H9 (cell line): ENCODE results near the gene PNKP. TPM values are rescaled to one million over a fixed set of nuclear protein-coding genes. Genes with fewer than 3 reads are reported as not detected.

Source experiments
- DNase-seq: peaks from one replicate; pipeline ENCODE4 v3.0.0-alpha.2; 2017
- H2AFZ ChIP-seq: one replicate; pipeline ENCODE4 v1.6.1; 2013; ENCODE audit warnings: mild to moderate bottlenecking, low read length, control low read depth, moderate library complexity
- H2AK5ac ChIP-seq: 2 replicates; pipeline ENCODE4 v1.6.1; 2013; ENCODE audit warnings: low read length, control low read depth, mixed read lengths; ENCODE audit not compliant: insufficient read length
- H2BK120ac ChIP-seq: one replicate; pipeline ENCODE4 v1.6.1; 2013; ENCODE audit warnings: low read depth, mild to moderate bottlenecking, low read length, control low read depth, inconsistent platforms; ENCODE audit not compliant: poor library complexity, severe bottlenecking
- H2BK12ac ChIP-seq: 2 replicates; pipeline ENCODE4 v1.6.1; 2013; ENCODE audit warnings: low read length, control low read depth, mixed read lengths, low read depth; ENCODE audit not compliant: insufficient read length
- H2BK15ac ChIP-seq: 2 replicates; pipeline ENCODE4 v1.6.1; 2013; ENCODE audit warnings: low read depth, low read length, control low read depth
- H2BK20ac ChIP-seq: one replicate; pipeline ENCODE4 v1.6.1; 2013; ENCODE audit warnings: low read depth, mild to moderate bottlenecking, low read length, control low read depth, inconsistent platforms; ENCODE audit not compliant: poor library complexity, severe bottlenecking
- H2BK5ac ChIP-seq: 2 replicates; pipeline ENCODE4 v1.6.1; 2013; ENCODE audit warnings: low read length, control low read depth, mixed read lengths; ENCODE audit not compliant: insufficient read length
- H3K14ac ChIP-seq: 2 replicates; pipeline ENCODE4 v1.6.1; 2013; ENCODE audit warnings: low read length, control low read depth; ENCODE audit not compliant: insufficient read depth
- H3K18ac ChIP-seq: 2 replicates; pipeline ENCODE4 v1.6.1; 2013; ENCODE audit warnings: low read depth, mild to moderate bottlenecking, mixed read lengths, low read length, control low read depth; ENCODE audit not compliant: insufficient read length
- H3K23ac ChIP-seq: 2 replicates; pipeline ENCODE4 v1.6.1; 2013; ENCODE audit warnings: low read length, control low read depth, mixed read lengths, low read depth; ENCODE audit not compliant: insufficient read length
- H3K23me2 ChIP-seq: 2 replicates; pipeline ENCODE4 v1.6.1; 2013; ENCODE audit warnings: low read depth, mild to moderate bottlenecking, mixed read lengths, low read length, control low read depth; ENCODE audit not compliant: insufficient read length, poor library complexity, severe bottlenecking
- H3K27ac ChIP-seq: 2 replicates; pipeline ENCODE4 v1.5.1; 2013; ENCODE audit warnings: low read length, control low read depth, mixed read lengths, low read depth; ENCODE audit not compliant: insufficient read length
- H3K27me3 ChIP-seq: 2 replicates; pipeline ENCODE4 v1.6.1; 2013; ENCODE audit warnings: low read length, control low read depth, inconsistent platforms; ENCODE audit not compliant: insufficient read depth
- H3K4ac ChIP-seq: 2 replicates; pipeline ENCODE4 v1.6.1; 2013; ENCODE audit warnings: low read depth, mild to moderate bottlenecking, control low read depth, inconsistent platforms, low read length, moderate library complexity
- H3K4me1 ChIP-seq: 2 replicates; pipeline ENCODE4 v1.6.1; 2013; ENCODE audit warnings: low read length, control low read depth, inconsistent platforms; ENCODE audit not compliant: insufficient read depth
- H3K4me2 ChIP-seq: 2 replicates; pipeline ENCODE4 v1.6.1; 2013; ENCODE audit warnings: low read length, control low read depth, mixed read lengths; ENCODE audit not compliant: insufficient read length, insufficient read depth
- H3K56ac ChIP-seq: 2 replicates; pipeline ENCODE4 v1.6.1; 2013; ENCODE audit warnings: low read depth, mild to moderate bottlenecking, mixed read lengths, low read length, control low read depth; ENCODE audit not compliant: insufficient read length
- H3K79me1 ChIP-seq: 2 replicates; pipeline ENCODE4 v1.6.1; 2013; ENCODE audit warnings: low read depth, mild to moderate bottlenecking, moderate library complexity, low read length, control low read depth, inconsistent platforms; ENCODE audit not compliant: insufficient read depth, poor library complexity, severe bottlenecking
- H3K79me2 ChIP-seq: 2 replicates; pipeline ENCODE4 v1.6.1; 2013; ENCODE audit warnings: low read length, control low read depth, inconsistent platforms; ENCODE audit not compliant: insufficient read depth
- H3K9ac ChIP-seq: 2 replicates; pipeline ENCODE4 v1.6.1; 2013; ENCODE audit warnings: low read length, control low read depth, mixed read lengths; ENCODE audit not compliant: insufficient read length; ENCODE audit errors: extremely low read depth
- H3K9me3 ChIP-seq: one replicate; pipeline ENCODE4 v1.6.1; 2013; ENCODE audit warnings: low read depth, low read length, inconsistent platforms; ENCODE audit not compliant: control insufficient read depth
- H3T11ph ChIP-seq: one replicate; pipeline ENCODE4 v1.6.1; 2013; ENCODE audit warnings: mild to moderate bottlenecking, low read length, control low read depth, inconsistent platforms
- H4K20me1 ChIP-seq: one replicate; pipeline ENCODE4 v1.6.1; 2013; ENCODE audit not compliant: control insufficient read depth, insufficient read length, insufficient read depth
- H4K5ac ChIP-seq: 2 replicates; pipeline ENCODE4 v1.6.1; 2013; ENCODE audit warnings: low read depth, mild to moderate bottlenecking, mixed read lengths, low read length, control low read depth; ENCODE audit not compliant: insufficient read length
- H4K8ac ChIP-seq: replicated peaks from 2 replicates; pipeline ENCODE4 v1.6.1; 2013; ENCODE audit warnings: low read length, control low read depth, mixed read lengths, low read depth; ENCODE audit not compliant: insufficient read length
- H4K91ac ChIP-seq: 2 replicates; pipeline ENCODE4 v1.6.1; 2013; ENCODE audit warnings: low read depth, mild to moderate bottlenecking, moderate library complexity, mixed read lengths, low read length, control low read depth; ENCODE audit not compliant: insufficient read length
- H3K27ac Mint-ChIP-seq, 3 experiments: 2 replicates in 2 of 3; 3 replicates in 1 of 3; pipeline ENCODE4 v1.8.0; 2020 to 2021; ENCODE audit warnings: mixed read lengths in 3 of 3, mild to moderate bottlenecking in 1 of 3, moderate library complexity in 1 of 3
- H3K27me3 Mint-ChIP-seq: 2 replicates; pipeline ENCODE4 v1.8.0; 2021; ENCODE audit warnings: low read depth, mild to moderate bottlenecking, moderate library complexity, mixed read lengths
- H3K36me3 Mint-ChIP-seq, 3 experiments: 2 replicates in 2 of 3; 3 replicates in 1 of 3; pipeline ENCODE4 v1.8.0; 2020 to 2021; ENCODE audit warnings: low read depth in 3 of 3, mixed read lengths in 3 of 3; ENCODE audit not compliant: insufficient read depth in 1 of 3
- H3K4me1 Mint-ChIP-seq, 2 experiments: 2 replicates each; pipeline ENCODE4 v1.8.0; 2020; ENCODE audit warnings: mixed read lengths in 2 of 2
- H3K4me3 Mint-ChIP-seq, 2 experiments: 2 replicates in 1 of 2; 3 replicates in 1 of 2; pipeline ENCODE4 v1.8.0; 2020 to 2021; ENCODE audit warnings: mild to moderate bottlenecking in 2 of 2, mixed read lengths in 2 of 2, moderate library complexity in 1 of 2
- H3K9me3 Mint-ChIP-seq, 2 experiments: 2 replicates in 1 of 2; 3 replicates in 1 of 2; pipeline ENCODE4 v1.8.0; 2020; ENCODE audit warnings: mild to moderate bottlenecking in 2 of 2, mixed read lengths in 2 of 2, moderate library complexity in 1 of 2
- WGBS: extraction: QIAGEN DNeasy Blood & Tissue Kit; methylation state at CpG from one replicate; pipeline ENCODE4 v1.1.7; 2013; ENCODE audit warnings: missing lambda C conversion rate, low lambda C conversion rate, mixed read lengths; ENCODE audit not compliant: insufficient read length; ENCODE audit errors: extremely low coverage; 5-methylcytosine and 5-hydroxymethylcytosine counted together
- total RNA-seq: library from RNA; stranded (reverse); gene quantifications from 2 replicates; pipeline ENCODE4 v1.2.1, GENCODE V29; 2021
- TF ChIP-seq, protein P1 (sequence below): fragments of 200-600 bp; sonication (generic); conservative IDR thresholded peaks from 3 replicates; pipeline ENCODE4 v1.8.0; 2021; ENCODE audit warnings: antibody characterized with exemption, mild to moderate bottlenecking

Gene PNKP
- total RNA-seq, 1 experiment from 2014 or later = 157 TPM

DNA sequence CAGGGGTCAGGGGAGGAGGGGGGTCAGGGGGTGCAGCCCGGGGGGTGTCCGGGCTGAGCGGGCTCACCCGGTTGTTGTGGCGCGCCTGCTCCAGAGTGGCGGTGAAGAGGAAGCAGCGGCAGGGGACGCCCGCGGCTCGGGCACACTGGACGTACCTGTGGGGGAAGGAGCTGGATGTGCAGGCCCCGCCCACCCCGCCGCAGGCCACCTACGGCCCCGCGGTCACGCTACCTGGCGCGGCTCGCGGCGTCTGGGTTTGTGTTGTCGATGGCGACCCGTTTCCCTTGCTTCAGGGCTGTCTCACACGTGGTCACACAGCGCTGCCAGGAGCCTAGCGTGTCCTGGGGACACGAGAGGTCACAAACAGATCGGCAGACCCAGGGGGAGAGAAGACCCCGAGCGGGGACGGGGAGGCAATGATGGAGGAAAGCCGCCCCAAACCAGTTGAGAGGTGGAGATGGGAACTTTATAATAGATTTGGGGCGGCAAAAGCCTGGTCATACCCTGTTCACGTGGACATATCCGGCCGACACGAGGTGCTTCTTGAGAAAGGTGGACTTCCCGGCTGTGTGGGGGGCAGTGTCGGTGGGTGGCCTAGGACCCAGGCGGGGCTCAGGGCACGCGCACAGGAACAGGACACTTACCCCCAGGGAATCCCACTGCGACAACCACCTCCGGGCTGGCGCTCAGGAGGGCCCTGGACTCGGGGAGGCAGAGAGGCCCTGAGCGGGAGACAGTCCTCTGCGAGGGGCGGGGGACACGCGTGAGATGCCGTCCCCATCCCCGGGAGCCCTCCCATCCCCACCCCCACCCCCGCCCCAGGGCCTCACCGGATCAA, 5.6 kb downstream of the PNKP start:
- Mint-ChIP-seq H3K4me1 (peaks cover 22 to 40% of the 10 kb centered on the region in 2 experiments), H3K36me3 (peaks cover 29 to 85% (median 65%) of the 10 kb centered on the region in 3 experiments), H3K27me3 (peaks cover 3% of the 10 kb centered on the region), H3K9me3 (peaks cover 0 to 4% of the 10 kb centered on the region in 2 experiments; a peak in 1 of 5 replicates), H3K27ac (peak overlapping the region in 2 of 3 experiments; percentile 74 to 84; a peak in 3 of 7 replicates), H3K4me3 (no peak overlapping the region)
- Histone ChIP-seq H3K23me2 (peaks cover 5% of the 10 kb centered on the region), H3K18ac (no peak overlapping the region), H2BK15ac (no peak overlapping the region), H3K4me2 (no peak overlapping the region), H3K79me1 (peaks cover 5% of the 10 kb centered on the region), H3K9me3 (no peaks in the 10 kb centered on the region), H2AFZ (no peak overlapping the region), H4K5ac (no peak overlapping the region), H4K91ac (no peak overlapping the region), H3K14ac (no peak overlapping the region), H2AK5ac (no peak overlapping the region), H2BK12ac (no peak overlapping the region), H3K79me2 (no peaks in the 10 kb centered on the region; the same call in 1 of the 2 replicates), H2BK120ac (no peak overlapping the region), H3K4ac (no peak overlapping the region), H3K23ac (no peak overlapping the region), H4K8ac (no peak overlapping the region), H3K9ac (no peak overlapping the region), H3K27me3 (no peaks in the 10 kb centered on the region), H2BK20ac (no peak overlapping the region), H3K56ac (no peak overlapping the region), H3K4me1 (no peaks in the 10 kb centered on the region), H3T11ph (no peak overlapping the region), H3K27ac (no peak overlapping the region), H4K20me1 (peaks cover 3% of the 10 kb centered on the region), H2BK5ac (no peak overlapping the region)
- peak; percentile 54 for DNase-seq
- TF ChIP-seq, protein P1, sequence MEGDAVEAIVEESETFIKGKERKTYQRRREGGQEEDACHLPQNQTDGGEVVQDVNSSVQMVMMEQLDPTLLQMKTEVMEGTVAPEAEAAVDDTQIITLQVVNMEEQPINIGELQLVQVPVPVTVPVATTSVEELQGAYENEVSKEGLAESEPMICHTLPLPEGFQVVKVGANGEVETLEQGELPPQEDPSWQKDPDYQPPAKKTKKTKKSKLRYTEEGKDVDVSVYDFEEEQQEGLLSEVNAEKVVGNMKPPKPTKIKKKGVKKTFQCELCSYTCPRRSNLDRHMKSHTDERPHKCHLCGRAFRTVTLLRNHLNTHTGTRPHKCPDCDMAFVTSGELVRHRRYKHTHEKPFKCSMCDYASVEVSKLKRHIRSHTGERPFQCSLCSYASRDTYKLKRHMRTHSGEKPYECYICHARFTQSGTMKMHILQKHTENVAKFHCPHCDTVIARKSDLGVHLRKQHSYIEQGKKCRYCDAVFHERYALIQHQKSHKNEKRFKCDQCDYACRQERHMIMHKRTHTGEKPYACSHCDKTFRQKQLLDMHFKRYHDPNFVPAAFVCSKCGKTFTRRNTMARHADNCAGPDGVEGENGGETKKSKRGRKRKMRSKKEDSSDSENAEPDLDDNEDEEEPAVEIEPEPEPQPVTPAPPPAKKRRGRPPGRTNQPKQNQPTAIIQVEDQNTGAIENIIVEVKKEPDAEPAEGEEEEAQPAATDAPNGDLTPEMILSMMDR = no peak
- no CpG with 5 or more reads among the region's 60 CpGs for WGBS
